ENCODE measurements around the gene SPATA25.

DNA sequence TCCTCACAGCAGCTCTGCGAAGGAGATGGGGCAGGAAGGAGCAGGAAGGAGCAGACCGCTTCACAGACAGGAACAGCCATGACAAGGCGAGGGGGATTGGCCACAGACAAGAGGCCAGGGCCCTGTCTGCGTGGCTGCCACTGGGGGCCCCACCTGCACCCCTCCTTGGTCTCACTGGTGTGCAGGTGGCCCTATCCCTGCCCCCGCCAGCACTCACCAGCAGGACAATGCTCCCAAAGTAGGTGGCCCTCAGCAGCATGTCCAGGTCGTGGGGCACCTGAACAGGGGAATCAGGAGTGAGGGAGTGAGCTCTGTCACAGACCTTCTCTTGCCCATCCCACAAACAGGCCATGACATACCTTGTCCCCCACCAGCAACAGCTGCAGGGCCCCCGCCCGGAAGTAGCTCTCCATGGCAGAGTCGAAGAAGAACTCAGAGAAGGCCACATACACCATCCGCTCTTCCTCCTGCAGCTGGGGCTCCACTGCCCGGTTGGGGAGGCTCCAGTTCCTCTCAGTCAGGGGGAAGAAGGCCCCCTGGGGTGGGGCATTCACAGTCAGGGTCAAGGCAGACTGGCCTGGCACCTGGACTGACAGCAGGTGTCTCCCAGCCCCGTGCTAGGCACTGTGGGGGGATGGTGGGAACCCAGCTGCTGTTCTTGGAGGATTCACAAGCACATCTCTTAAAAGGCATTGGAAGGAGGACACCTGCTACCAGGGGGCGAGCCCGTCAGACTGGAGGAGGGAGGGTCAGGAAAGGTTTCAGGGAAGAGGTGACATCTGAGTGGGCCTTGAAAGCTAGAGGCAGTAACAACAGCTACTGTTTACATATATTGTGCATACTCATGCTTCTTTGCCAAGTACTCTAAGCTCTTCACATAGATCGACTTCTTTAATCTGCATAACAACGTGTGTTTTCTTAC is 17.4 kb upstream of the SPATA25 start:
- TF ChIP-seq, protein P1, sequence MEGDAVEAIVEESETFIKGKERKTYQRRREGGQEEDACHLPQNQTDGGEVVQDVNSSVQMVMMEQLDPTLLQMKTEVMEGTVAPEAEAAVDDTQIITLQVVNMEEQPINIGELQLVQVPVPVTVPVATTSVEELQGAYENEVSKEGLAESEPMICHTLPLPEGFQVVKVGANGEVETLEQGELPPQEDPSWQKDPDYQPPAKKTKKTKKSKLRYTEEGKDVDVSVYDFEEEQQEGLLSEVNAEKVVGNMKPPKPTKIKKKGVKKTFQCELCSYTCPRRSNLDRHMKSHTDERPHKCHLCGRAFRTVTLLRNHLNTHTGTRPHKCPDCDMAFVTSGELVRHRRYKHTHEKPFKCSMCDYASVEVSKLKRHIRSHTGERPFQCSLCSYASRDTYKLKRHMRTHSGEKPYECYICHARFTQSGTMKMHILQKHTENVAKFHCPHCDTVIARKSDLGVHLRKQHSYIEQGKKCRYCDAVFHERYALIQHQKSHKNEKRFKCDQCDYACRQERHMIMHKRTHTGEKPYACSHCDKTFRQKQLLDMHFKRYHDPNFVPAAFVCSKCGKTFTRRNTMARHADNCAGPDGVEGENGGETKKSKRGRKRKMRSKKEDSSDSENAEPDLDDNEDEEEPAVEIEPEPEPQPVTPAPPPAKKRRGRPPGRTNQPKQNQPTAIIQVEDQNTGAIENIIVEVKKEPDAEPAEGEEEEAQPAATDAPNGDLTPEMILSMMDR (IDR thresholded peaks at IDR 0.05): no peak
- no peak for TF ChIP-seq POLR2AphosphoS5 (IDR thresholded peaks at IDR 0.05; ENCODE audit: low read depth, low read length)
